Endodermal cell (in vitro differentiated cells): Measurements from ENCODE around the gene CLCA1. TPM values are rescaled to one million over a fixed set of nuclear protein-coding genes. Genes with fewer than 3 reads are reported as not detected.

Source experiments
- DNase-seq: peaks from one replicate; pipeline ENCODE4 v3.0.0-alpha.2; 2017
- H3K27ac ChIP-seq: 2 replicates; pipeline ENCODE4 v1.5.1; 2013; ENCODE audit warnings: mild to moderate bottlenecking, low read depth, low read length, moderate library complexity
- H3K27me3 ChIP-seq: 2 replicates; pipeline ENCODE4 v1.6.1; 2013; ENCODE audit warnings: mild to moderate bottlenecking, low read length, moderate library complexity; ENCODE audit not compliant: insufficient read depth, control insufficient read depth, poor library complexity, severe bottlenecking
- H3K36me3 ChIP-seq: 2 replicates; pipeline ENCODE4 v1.7.0; 2013; ENCODE audit warnings: mild to moderate bottlenecking, low read length, moderate library complexity; ENCODE audit not compliant: control insufficient read depth, insufficient read depth
- H3K4me1 ChIP-seq: one replicate; pipeline ENCODE4 v1.7.0; 2013; ENCODE audit warnings: low read length; ENCODE audit not compliant: control insufficient read depth, insufficient read depth
- H3K4me3 ChIP-seq: 2 replicates; pipeline ENCODE4 v1.5.1; 2013; ENCODE audit warnings: mild to moderate bottlenecking, low read length, moderate library complexity
- H3K9ac ChIP-seq: 2 replicates; pipeline ENCODE4 v1.6.1; 2013; ENCODE audit warnings: mild to moderate bottlenecking, low read length, moderate library complexity; ENCODE audit not compliant: poor library complexity, severe bottlenecking; ENCODE audit errors: extremely low read depth
- H3K9me3 ChIP-seq: 2 replicates; pipeline ENCODE4 v1.6.1; 2013; ENCODE audit warnings: mild to moderate bottlenecking, low read length, moderate library complexity; ENCODE audit not compliant: control insufficient read depth
- H3K27ac Mint-ChIP-seq: 2 replicates; pipeline ENCODE4 v1.8.0; 2020; ENCODE audit warnings: mixed read lengths
- H3K27me3 Mint-ChIP-seq: 2 replicates; pipeline ENCODE4 v1.8.0; 2021; ENCODE audit warnings: mild to moderate bottlenecking, mixed read lengths; ENCODE audit not compliant: insufficient read depth
- H3K36me3 Mint-ChIP-seq: 2 replicates; pipeline ENCODE4 v1.8.0; 2020; ENCODE audit warnings: low read depth, mixed read lengths
- H3K4me1 Mint-ChIP-seq: 2 replicates; pipeline ENCODE4 v1.8.0; 2020; ENCODE audit warnings: mixed read lengths
- H3K4me3 Mint-ChIP-seq: 2 replicates; pipeline ENCODE4 v1.8.0; 2020; ENCODE audit warnings: mild to moderate bottlenecking, moderate library complexity, mixed read lengths
- H3K9me3 Mint-ChIP-seq: 2 replicates; pipeline ENCODE4 v1.8.0; 2020; ENCODE audit warnings: mild to moderate bottlenecking, mixed read lengths
- CTCF ChIP-seq: fragments of 200-600 bp; sonication (generic); conservative IDR thresholded peaks from 2 replicates; pipeline ENCODE4 v1.5.0; 2021; ENCODE audit warnings: antibody characterized with exemption, mild to moderate bottlenecking
- WGBS, 2 experiments: methylation state at CpG; one replicate each; pipeline versions ENCODE4 v1.1.5 to v1.1.7; 2013; ENCODE audit warnings: missing lambda C conversion rate in 2 of 2, mixed read lengths in 1 of 2; ENCODE audit not compliant: insufficient coverage in 1 of 2, insufficient read length in 1 of 2; 5-methylcytosine and 5-hydroxymethylcytosine counted together
- total RNA-seq, 2 donors: library from RNA; stranded (reverse); fragmentation: NEBNext Ultra II Directional in 1 of 2; extraction: Animal tissue kit (Norgen Biotek cat#: 25700) in 1 of 2; gene quantifications; 2 replicates in 1 of 2; 3 replicates in 1 of 2; pipeline ENCODE4 v1.2.1, GENCODE V29; 2021

Gene CLCA1
- total RNA-seq, 2 donors from 2014 or later, result 0.24 to 0.60 TPM

DNA sequence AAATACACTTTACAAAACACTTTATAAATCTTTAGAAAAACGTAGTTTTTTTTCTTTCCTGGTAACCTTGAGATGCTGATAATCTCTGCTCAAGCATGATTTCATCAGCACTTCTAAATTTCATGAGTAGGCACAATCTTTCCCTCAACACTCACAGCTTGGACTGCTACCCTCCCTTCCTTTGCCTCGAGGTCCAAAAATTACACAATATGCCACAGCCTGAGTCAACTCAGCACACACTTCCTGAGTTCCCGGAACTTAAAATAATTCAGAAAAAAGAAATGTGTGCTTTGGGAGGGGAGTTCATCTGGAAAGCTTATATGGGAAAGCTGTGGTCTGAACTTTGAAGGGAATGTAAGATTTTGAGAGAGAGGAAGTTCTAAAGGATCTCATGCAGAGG, 38.9 kb upstream of the CLCA1 start:
- Mint-ChIP-seq H3K36me3 (no peaks in the 10 kb centered on the region), H3K9me3 (no peaks in the 10 kb centered on the region), H3K27me3 (peaks cover 15% of the 10 kb centered on the region), H3K4me1 (no peaks in the 10 kb centered on the region), H3K4me3 (no peak overlapping the region), H3K27ac (no peak overlapping the region)
- H3K9ac ChIP-seq, result no peak overlapping the region
- WGBS, 2 experiments, result 75 to 85% methylated on average over 1 to 3 of the region's 3 CpGs
- H3K27me3 ChIP-seq, result peaks cover 34% of the 10 kb centered on the region
- no peak for TF ChIP-seq CTCF
- no peak overlapping the region for H3K27ac ChIP-seq
- no peak for DNase-seq
- no peak overlapping the region for H3K4me3 ChIP-seq
- H3K9me3 ChIP-seq, result no peaks in the 10 kb centered on the region
- no peaks in the 10 kb centered on the region for H3K36me3 ChIP-seq
- no peaks in the 10 kb centered on the region for H3K4me1 ChIP-seq

DNA sequence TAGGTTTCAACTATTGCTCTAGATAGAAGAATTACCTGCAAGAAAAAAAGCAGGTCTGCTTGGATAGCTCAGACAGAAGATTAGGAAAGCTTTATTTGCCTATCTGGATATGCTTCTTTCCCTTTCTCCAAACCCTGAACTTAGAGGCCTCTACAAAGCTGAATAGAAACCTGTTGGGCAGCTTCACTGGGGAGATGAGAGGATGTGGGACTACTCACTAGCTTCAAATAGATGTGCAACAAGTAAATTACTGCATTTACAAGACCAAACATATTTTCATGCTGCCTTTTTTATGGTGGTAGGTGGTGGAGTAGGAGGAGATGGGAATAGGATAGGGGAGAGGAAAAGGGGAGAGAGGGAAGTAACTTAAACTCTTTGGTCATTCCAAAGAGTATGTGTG, 38.4 kb upstream of the CLCA1 start:
- Histone ChIP-seq H3K9ac (no peak overlapping the region), H3K9me3 (no peaks in the 10 kb centered on the region), H3K4me3 (no peak overlapping the region), H3K27me3 (peaks cover 34% of the 10 kb centered on the region), H3K4me1 (no peaks in the 10 kb centered on the region), H3K27ac (no peak overlapping the region), H3K36me3 (no peaks in the 10 kb centered on the region)
- Mint-ChIP-seq H3K27ac (no peak overlapping the region), H3K4me3 (no peak overlapping the region), H3K9me3 (no peaks in the 10 kb centered on the region), H3K4me1 (no peaks in the 10 kb centered on the region), H3K27me3 (peaks cover 16% of the 10 kb centered on the region), H3K36me3 (no peaks in the 10 kb centered on the region)
- DNase-seq, result no peak
- TF ChIP-seq CTCF, result no peak

GRCh38 chr1:86434059-86434458, 34.7 kb upstream of the CLCA1 start:
- Mint-ChIP-seq H3K36me3 (no peaks in the 10 kb centered on the region), H3K9me3 (no peaks in the 10 kb centered on the region), H3K27ac (no peak overlapping the region), H3K4me1 (no peaks in the 10 kb centered on the region), H3K27me3 (peaks cover 30% of the 10 kb centered on the region), H3K4me3 (no peak overlapping the region)
- TF ChIP-seq CTCF, result no peak
- Histone ChIP-seq H3K27me3 (peaks cover 56% of the 10 kb centered on the region), H3K4me1 (no peaks in the 10 kb centered on the region), H3K9ac (no peak overlapping the region), H3K9me3 (no peaks in the 10 kb centered on the region), H3K36me3 (no peaks in the 10 kb centered on the region), H3K27ac (no peak overlapping the region), H3K4me3 (no peak overlapping the region)
- no peak for DNase-seq
